Stimulated activated naive CD8-positive, alpha-beta T cell treated with anti-CD3 and anti-CD28 coated beads, Interleukin-15, Interleukin-2, amounts not matched to agents 100 U/mL and 50 U/mL, for 24 hours (primary cell): ENCODE results near the gene MSN.
A peak's percentile ranks its signal among the peaks of the same experiment; 100 is the strongest.
"Not testable (repeated sequence)": the region's sequence is repeated elsewhere in the genome, so short reads cannot be mapped to it uniquely, and the experiment has no call there.

Source experiments
- ATAC-seq: fragments of 150-1000 bp; cut with Tn5 transposase; one replicate; pipeline ENCODE4 v1.10.0; 2021
- DNase-seq: peaks from one replicate; pipeline ENCODE4 v3.0.0; 2021

MSN gene

GRCh38 chrX:65667503-65668376, at the start of gene MSN:
MSN (plus strand) TSS chrX:65667654; CDS start chrX:65667842, 188 bp downstream.
- ATAC-seq (peak; percentile 70), DNase-seq (peak; percentile 83)

GRCh38 chrX:65620096-65620705, 47.3 kb upstream of the MSN start:
- ATAC-seq, DNase-seq: not testable (repeated sequence)

GRCh38 chrX:65630771-65631170, 36.7 kb upstream of the MSN start:
- no peak for DNase-seq
- ATAC-seq = no peak

GRCh38 chrX:65633826-65634225, 33.6 kb upstream of the MSN start:
- ATAC-seq (no peak), DNase-seq (no peak)

GRCh38 chrX:65634732-65635131, 32.7 kb upstream of the MSN start:
- DNase-seq (no peak), ATAC-seq (no peak)

GRCh38 chrX:65635378-65635777, 32.1 kb upstream of the MSN start:
- DNase-seq (no peak), ATAC-seq (no peak)

GRCh38 chrX:65635822-65636221, 31.6 kb upstream of the MSN start:
- DNase-seq (no peak), ATAC-seq (no peak)

GRCh38 chrX:65636261-65636660, 31.2 kb upstream of the MSN start:
- not testable (repeated sequence) for DNase-seq, ATAC-seq

GRCh38 chrX:65637335-65637734, 30.1 kb upstream of the MSN start:
- ATAC-seq (no peak), DNase-seq (no peak)

GRCh38 chrX:65642914-65643491, 24.5 kb upstream of the MSN start:
- ATAC-seq (no peak), DNase-seq (no peak)

- ATAC-seq (no peak), DNase-seq (no peak)
Observed at GRCh38 chrX:65643531-65644052, 23.9 kb upstream of the MSN start.

- DNase-seq = peak; percentile 22
- peak; percentile 89 for ATAC-seq
Observed at GRCh38 chrX:65644621-65645289, 22.7 kb upstream of the MSN start.

GRCh38 chrX:65647801-65648200, 19.7 kb upstream of the MSN start:
- ATAC-seq (no peak), DNase-seq (no peak)

GRCh38 chrX:65652098-65652497, 15.4 kb upstream of the MSN start:
- ATAC-seq = no peak
- no peak for DNase-seq

- not testable (repeated sequence) for DNase-seq
- peak; percentile 41 for ATAC-seq
Observed at GRCh38 chrX:65657009-65657441, 10.4 kb upstream of the MSN start.

GRCh38 chrX:65657659-65658058, 9.8 kb upstream of the MSN start:
- no peak for ATAC-seq
- DNase-seq = no peak

GRCh38 chrX:65658229-65658628, 9.2 kb upstream of the MSN start:
- ATAC-seq (peak; percentile 20), DNase-seq (no peak)

- ATAC-seq (peak; percentile 45), DNase-seq (no peak)
Observed at GRCh38 chrX:65667157-65667502, 324 bp upstream of the MSN start.

GRCh38 chrX:65668377-65669310, 1.2 kb downstream of the MSN start:
- peak; percentile 49 for DNase-seq
- ATAC-seq = peak; percentile 22

GRCh38 chrX:65671286-65671685, 3.8 kb downstream of the MSN start:
- ATAC-seq = no peak
- DNase-seq = no peak

GRCh38 chrX:65671966-65672365, 4.5 kb downstream of the MSN start:
- ATAC-seq (no peak), DNase-seq (no peak)
